Measurements from ENCODE around the gene LOXL1. TPM values are rescaled to one million over a fixed set of nuclear protein-coding genes. Genes with fewer than 3 reads are reported as not detected.

The LOXL1 gene
- total RNA-seq, 6 experiments from 2014 or later, result 235 to 309 (median 288) TPM

DNA sequence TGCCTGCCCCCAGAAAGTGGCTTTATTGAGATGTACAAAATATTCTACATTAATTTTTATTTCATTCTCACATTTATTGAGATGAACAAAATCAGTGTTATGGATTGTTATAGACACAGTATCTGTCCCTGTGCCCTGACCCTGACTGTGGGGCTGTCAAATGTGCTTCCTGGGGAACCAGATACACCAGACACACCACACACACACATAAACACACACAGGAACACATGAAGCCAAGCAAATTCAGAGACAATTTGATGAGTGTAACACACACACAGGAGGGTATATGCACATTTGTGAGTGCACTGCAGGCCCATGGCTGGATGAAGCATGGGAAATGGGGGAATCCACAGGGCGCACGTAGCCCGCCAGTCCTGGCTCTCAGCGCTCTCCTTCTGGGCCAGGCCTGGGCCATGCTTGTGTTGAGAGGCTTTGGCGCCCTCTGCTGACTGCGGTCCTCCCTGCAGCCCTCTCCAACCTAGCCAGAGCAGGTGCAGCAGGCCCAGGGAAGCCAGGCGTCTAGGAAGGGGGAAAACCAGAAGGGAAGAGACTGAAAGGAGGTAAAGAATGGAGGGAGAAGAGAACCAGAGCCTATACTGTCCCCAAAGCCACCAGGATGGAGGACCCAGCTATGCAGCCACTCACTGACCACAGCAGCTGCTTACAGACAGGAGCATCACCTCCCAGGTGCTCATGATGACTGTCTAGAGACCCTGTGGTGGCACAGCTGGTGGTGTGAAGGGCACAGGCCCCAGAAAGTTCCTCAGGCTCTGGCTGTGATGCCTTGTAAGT lies 18.0 kb upstream of the LOXL1 start:
- H3K27me3 Mint-ChIP-seq (ENCODE audit: insufficient read depth), result peaks cover 4% of the 10 kb centered on the region
- peak; percentile 55 for DNase-seq
- H3K4me1 Mint-ChIP-seq (ENCODE audit: low read depth), result peaks cover 17% of the 10 kb centered on the region

DNA sequence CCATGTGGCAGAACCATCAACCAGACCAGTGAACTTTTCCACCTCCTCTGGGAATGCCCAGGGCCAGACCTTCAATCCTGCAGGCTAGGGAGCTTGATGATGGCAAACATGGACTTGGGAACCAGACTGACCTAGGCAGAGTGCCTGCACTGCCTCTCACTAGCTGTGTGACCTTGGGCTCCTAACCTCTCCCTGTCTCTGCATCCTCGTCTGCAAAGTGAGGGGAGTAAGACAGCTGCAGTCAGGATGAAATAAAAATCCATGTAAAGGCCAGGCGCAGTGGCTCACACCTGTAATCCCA lies 17.5 kb upstream of the LOXL1 start:
- Mint-ChIP-seq H3K4me3 (no peak overlapping the region), H3K4me1 (ENCODE audit: low read depth) (peaks cover 17% of the 10 kb centered on the region), H3K9me3 (no peaks in the 10 kb centered on the region), H3K36me3 (ENCODE audit: low read depth) (0 out of 2 replicates have a peak, but pooled peaks cover 4% of the 10 kb centered on the region), H3K27ac (no peak overlapping the region), H3K27me3 (ENCODE audit: insufficient read depth) (peaks cover 4% of the 10 kb centered on the region)
- TF ChIP-seq CTCF (IDR thresholded peaks at IDR 0.05), result no peak
- no peak for DNase-seq

More for the DNA sequence above, 18.0 kb upstream of the LOXL1 start:
- Mint-ChIP-seq H3K36me3 (ENCODE audit: low read depth) (0 out of 2 replicates have a peak, but pooled peaks cover 4% of the 10 kb centered on the region), H3K9me3 (no peaks in the 10 kb centered on the region), H3K4me3 (no peak overlapping the region), H3K27ac (no peak overlapping the region)
- TF ChIP-seq CTCF (IDR thresholded peaks at IDR 0.05), result peak; percentile 93

DNA sequence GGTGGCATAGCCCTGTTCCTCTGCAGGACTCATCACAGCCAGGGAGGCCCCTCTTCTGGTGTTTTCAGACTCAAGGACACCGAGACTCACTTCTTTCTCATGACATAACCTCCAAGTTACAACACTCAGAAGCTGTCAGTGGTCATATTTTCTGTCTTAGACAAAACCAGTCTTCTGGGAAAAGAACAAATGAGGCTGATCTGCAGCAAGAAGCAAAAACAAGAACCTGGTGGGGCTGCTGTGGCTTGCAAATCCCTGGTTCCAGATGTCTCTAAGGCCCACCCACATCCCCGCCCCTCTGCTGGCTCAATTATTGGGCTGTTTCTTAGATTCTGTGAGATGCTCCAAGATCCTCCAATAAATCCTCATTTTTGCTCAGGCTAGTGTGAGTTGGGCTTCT lies 16.6 kb upstream of the LOXL1 start:
- no peak for TF ChIP-seq CTCF (IDR thresholded peaks at IDR 0.05)
- Mint-ChIP-seq H3K9me3 (no peaks in the 10 kb centered on the region), H3K4me3 (no peak overlapping the region), H3K4me1 (ENCODE audit: low read depth) (peaks cover 23% of the 10 kb centered on the region), H3K36me3 (ENCODE audit: low read depth) (0 out of 2 replicates have a peak, but pooled peaks cover 4% of the 10 kb centered on the region), H3K27me3 (ENCODE audit: insufficient read depth) (peaks cover 4% of the 10 kb centered on the region), H3K27ac (no peak overlapping the region)
- no peak for DNase-seq

DNA sequence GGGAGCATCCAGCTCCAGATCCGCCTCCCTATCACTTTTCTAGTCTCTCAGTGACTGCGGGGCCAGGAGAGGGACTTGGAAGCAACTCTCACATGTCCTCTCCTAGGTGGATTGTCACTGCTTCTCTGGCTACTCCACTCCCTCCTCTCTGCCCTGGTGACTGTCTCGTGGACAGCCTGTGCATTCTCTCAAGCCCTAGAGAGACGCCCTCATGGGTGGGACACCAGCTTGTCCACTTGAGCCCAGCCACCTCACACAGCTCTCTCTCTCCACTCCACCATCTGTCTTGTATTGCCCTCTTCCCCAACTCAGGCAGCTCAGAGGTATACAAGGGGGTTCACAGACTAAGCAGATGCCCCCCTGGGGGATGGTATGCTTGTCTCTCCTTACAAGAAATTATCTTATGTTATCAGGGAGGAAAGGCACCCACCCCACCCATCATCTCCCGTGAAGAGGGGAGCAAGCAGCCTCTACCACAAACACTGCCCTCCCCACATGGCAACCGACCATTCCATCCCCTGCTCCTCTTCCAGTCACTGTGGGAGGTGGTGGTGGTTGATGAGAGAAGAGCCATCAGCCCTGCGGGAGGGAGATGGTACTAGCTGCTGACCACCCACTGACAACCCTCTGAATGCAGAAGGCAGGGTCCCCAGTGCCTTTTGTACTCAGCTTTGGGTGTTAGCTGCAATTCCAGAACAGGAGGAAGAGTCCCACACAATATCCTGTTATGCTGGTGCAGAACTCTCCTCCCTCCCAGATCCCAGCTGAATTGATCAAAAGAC lies 15.5 kb upstream of the LOXL1 start:
- DNase-seq, result no peak
- H3K9me3 Mint-ChIP-seq, result no peaks in the 10 kb centered on the region; the same call in 1 of the 2 replicates
- H3K27ac Mint-ChIP-seq, result no peak overlapping the region
- peaks cover 4% of the 10 kb centered on the region for H3K27me3 Mint-ChIP-seq (ENCODE audit: insufficient read depth)
- TF ChIP-seq CTCF (IDR thresholded peaks at IDR 0.05), result no peak
- peaks cover 9% of the 10 kb centered on the region; the same call in 1 of the 2 replicates for H3K36me3 Mint-ChIP-seq (ENCODE audit: low read depth)
- H3K4me1 Mint-ChIP-seq (ENCODE audit: low read depth), result peaks cover 33% of the 10 kb centered on the region
- no peak overlapping the region for H3K4me3 Mint-ChIP-seq

GRCh38 chr15:73912030-73912596 lies 14.1 kb upstream of the LOXL1 start:
- Mint-ChIP-seq H3K4me1 (ENCODE audit: low read depth) (peaks cover 30% of the 10 kb centered on the region), H3K27ac (no peak overlapping the region), H3K27me3 (ENCODE audit: insufficient read depth) (peaks cover 4% of the 10 kb centered on the region), H3K4me3 (no peak overlapping the region), H3K9me3 (no peaks in the 10 kb centered on the region; the same call in 1 of the 2 replicates), H3K36me3 (ENCODE audit: low read depth) (peaks cover 11% of the 10 kb centered on the region; the same call in 1 of the 2 replicates)
- DNase-seq, result no peak
- no peak for TF ChIP-seq CTCF (IDR thresholded peaks at IDR 0.05)

All from HFFc6 (cell line).